Astrocyte (in vitro differentiated cells and primary cell): Measurements from ENCODE around the gene C9orf85. TPM values are rescaled to one million over a fixed set of nuclear protein-coding genes. Genes with fewer than 3 reads are reported as not detected.

Experiments
- DNase-seq: peaks from one replicate; pipeline ENCODE4 v3.0.0-alpha.2; 2010; ENCODE audit warnings: low read depth
- FAIRE-seq: peaks from 2 replicates; lab custom pipeline; 2011; peaks lifted over from hg19 to GRCh38; lab: Jason Lieb, UNC
- H2AFZ ChIP-seq: 2 replicates; pipeline ENCODE4 v1.6.0; 2012; ENCODE audit warnings: low read depth, low read length, inconsistent platforms
- H3K27ac ChIP-seq: 2 replicates; pipeline ENCODE4 v1.5.1; 2011; ENCODE audit warnings: low read depth, low read length, inconsistent platforms
- H3K27me3 ChIP-seq: 2 replicates; pipeline ENCODE4 v1.6.0; 2011; ENCODE audit warnings: low read length, inconsistent platforms; ENCODE audit not compliant: insufficient read depth
- H3K36me3 ChIP-seq: 2 replicates; pipeline ENCODE4 v1.5.1; 2011; ENCODE audit warnings: low read length, inconsistent platforms; ENCODE audit not compliant: insufficient read depth
- H3K4me1 ChIP-seq: 2 replicates; pipeline ENCODE4 v1.5.1; 2011; ENCODE audit warnings: low read length, inconsistent platforms; ENCODE audit not compliant: insufficient read depth
- H3K4me2 ChIP-seq: 2 replicates; pipeline ENCODE4 v1.6.0; 2012; ENCODE audit warnings: low read length, inconsistent platforms
- H3K4me3 ChIP-seq: 2 replicates; pipeline ENCODE4 v1.5.1; 2011; ENCODE audit warnings: low read depth, mild to moderate bottlenecking, low read length, inconsistent platforms; ENCODE audit not compliant: insufficient read depth
- H3K79me2 ChIP-seq: 2 replicates; pipeline ENCODE4 v1.6.0; 2012; ENCODE audit warnings: mild to moderate bottlenecking, low read length, inconsistent platforms; ENCODE audit not compliant: insufficient read depth
- H3K9ac ChIP-seq: 2 replicates; pipeline ENCODE4 v1.6.0; 2012; ENCODE audit warnings: mild to moderate bottlenecking, low read length, inconsistent platforms
- H3K9me3 ChIP-seq: 2 replicates; pipeline ENCODE4 v1.5.1; 2012; ENCODE audit warnings: low read depth, mild to moderate bottlenecking, low read length, inconsistent platforms; ENCODE audit not compliant: insufficient read depth
- H4K20me1 ChIP-seq: 2 replicates; pipeline ENCODE4 v1.6.0; 2012; ENCODE audit warnings: low read length, inconsistent platforms; ENCODE audit not compliant: insufficient read depth
- H3K27ac Mint-ChIP-seq: one replicate; pipeline ENCODE4 v1.8.0; 2021; ENCODE audit warnings: mild to moderate bottlenecking, mixed read lengths; ENCODE audit not compliant: unreplicated experiment
- H3K27me3 Mint-ChIP-seq: one replicate; pipeline ENCODE4 v1.8.0; 2021; ENCODE audit warnings: low read depth, mixed read lengths; ENCODE audit not compliant: unreplicated experiment
- H3K36me3 Mint-ChIP-seq: one replicate; pipeline ENCODE4 v1.8.0; 2021; ENCODE audit warnings: low read depth, mixed read lengths; ENCODE audit not compliant: unreplicated experiment
- H3K4me1 Mint-ChIP-seq: one replicate; pipeline ENCODE4 v1.8.0; 2021; ENCODE audit warnings: low read depth, mixed read lengths; ENCODE audit not compliant: unreplicated experiment
- H3K4me3 Mint-ChIP-seq: one replicate; pipeline ENCODE4 v1.8.0; 2021; ENCODE audit warnings: mild to moderate bottlenecking, moderate library complexity, mixed read lengths; ENCODE audit not compliant: unreplicated experiment
- H3K9me3 Mint-ChIP-seq: one replicate; pipeline ENCODE4 v1.8.0; 2021; ENCODE audit warnings: mild to moderate bottlenecking, mixed read lengths; ENCODE audit not compliant: unreplicated experiment
- EZH2 ChIP-seq: IDR thresholded peaks from 2 replicates; pipeline ENCODE4 v1.6.1; 2012; ENCODE audit warnings: mild to moderate bottlenecking, low read length, inconsistent platforms; ENCODE audit not compliant: insufficient read depth
- total RNA-seq: library from RNA; stranded (reverse); gene quantifications from 2 replicates; pipeline ENCODE4 v1.2.1, GENCODE V29; 2021
- TF ChIP-seq, protein P1 (sequence below): IDR thresholded peaks from 2 replicates; pipeline ENCODE4 v1.5.1; 2011; ENCODE audit warnings: low read depth, mild to moderate bottlenecking, inconsistent platforms, low read length, moderate library complexity; ENCODE audit not compliant: insufficient read depth

C9orf85 gene
- total RNA-seq, 1 donor from 2014 or later = 15.2 TPM

DNA sequence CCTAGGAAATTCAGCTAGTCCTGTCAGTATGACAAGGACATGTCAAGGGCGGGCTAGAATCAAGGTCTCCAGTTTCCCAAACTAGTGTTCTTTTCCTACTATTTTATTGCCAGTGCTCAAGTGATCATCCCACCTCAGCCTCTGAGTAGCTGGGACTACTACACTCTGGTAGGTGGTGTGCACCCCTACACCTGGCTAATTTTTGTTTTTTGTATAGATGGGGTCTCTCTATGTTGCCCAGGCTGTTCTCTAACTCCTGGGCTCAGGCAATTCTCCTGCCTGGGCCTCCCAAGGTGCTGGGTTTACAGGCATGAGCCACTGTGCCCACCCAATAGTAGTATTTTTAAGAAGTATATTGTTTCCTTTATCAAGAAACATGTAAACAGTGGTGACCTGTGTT lies 54.0 kb downstream of the C9orf85 start:
- Histone ChIP-seq H4K20me1 (no peaks in the 10 kb centered on the region), H3K36me3 (peaks cover 2% of the 10 kb centered on the region), H3K27me3 (no peaks in the 10 kb centered on the region), H3K4me2 (no peak overlapping the region), H2AFZ (no peak overlapping the region), H3K9ac (no peak overlapping the region), H3K4me3 (no peak overlapping the region), H3K9me3 (peaks cover 5% of the 10 kb centered on the region), H3K4me1 (no peaks in the 10 kb centered on the region), H3K27ac (no peak overlapping the region), H3K79me2 (no peaks in the 10 kb centered on the region)
- H3K36me3 Mint-ChIP-seq = peaks cover 17% of the 10 kb centered on the region
- H3K9me3 Mint-ChIP-seq = peaks cover 6% of the 10 kb centered on the region
- FAIRE-seq (no peak), DNase-seq (no peak)
- H3K27me3 Mint-ChIP-seq = no peaks in the 10 kb centered on the region
- H3K27ac Mint-ChIP-seq = peak overlapping the region; percentile 4
- H3K4me1 Mint-ChIP-seq = no peaks in the 10 kb centered on the region
- TF ChIP-seq EZH2 = no peak
- TF ChIP-seq, protein P1, sequence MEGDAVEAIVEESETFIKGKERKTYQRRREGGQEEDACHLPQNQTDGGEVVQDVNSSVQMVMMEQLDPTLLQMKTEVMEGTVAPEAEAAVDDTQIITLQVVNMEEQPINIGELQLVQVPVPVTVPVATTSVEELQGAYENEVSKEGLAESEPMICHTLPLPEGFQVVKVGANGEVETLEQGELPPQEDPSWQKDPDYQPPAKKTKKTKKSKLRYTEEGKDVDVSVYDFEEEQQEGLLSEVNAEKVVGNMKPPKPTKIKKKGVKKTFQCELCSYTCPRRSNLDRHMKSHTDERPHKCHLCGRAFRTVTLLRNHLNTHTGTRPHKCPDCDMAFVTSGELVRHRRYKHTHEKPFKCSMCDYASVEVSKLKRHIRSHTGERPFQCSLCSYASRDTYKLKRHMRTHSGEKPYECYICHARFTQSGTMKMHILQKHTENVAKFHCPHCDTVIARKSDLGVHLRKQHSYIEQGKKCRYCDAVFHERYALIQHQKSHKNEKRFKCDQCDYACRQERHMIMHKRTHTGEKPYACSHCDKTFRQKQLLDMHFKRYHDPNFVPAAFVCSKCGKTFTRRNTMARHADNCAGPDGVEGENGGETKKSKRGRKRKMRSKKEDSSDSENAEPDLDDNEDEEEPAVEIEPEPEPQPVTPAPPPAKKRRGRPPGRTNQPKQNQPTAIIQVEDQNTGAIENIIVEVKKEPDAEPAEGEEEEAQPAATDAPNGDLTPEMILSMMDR = no peak
- H3K4me3 Mint-ChIP-seq = no peak overlapping the region

GRCh38 chr9:71966601-71967000 lies 55.2 kb downstream of the C9orf85 start:
- peaks cover 2% of the 10 kb centered on the region for H3K36me3 ChIP-seq
- no peak overlapping the region for H3K4me3 Mint-ChIP-seq
- peaks cover 5% of the 10 kb centered on the region for H3K9me3 ChIP-seq
- H3K79me2 ChIP-seq = no peaks in the 10 kb centered on the region
- no peaks in the 10 kb centered on the region for H3K27me3 Mint-ChIP-seq
- H3K4me1 Mint-ChIP-seq = no peaks in the 10 kb centered on the region
- H3K4me1 ChIP-seq = no peaks in the 10 kb centered on the region
- no peak overlapping the region for H2AFZ ChIP-seq
- no peaks in the 10 kb centered on the region for H4K20me1 ChIP-seq
- no peak overlapping the region for H3K27ac Mint-ChIP-seq
- no peak overlapping the region for H3K4me2 ChIP-seq
- H3K27me3 ChIP-seq = no peaks in the 10 kb centered on the region
- no peak overlapping the region for H3K4me3 ChIP-seq
- H3K9me3 Mint-ChIP-seq = peaks cover 6% of the 10 kb centered on the region
- no peak for TF ChIP-seq EZH2
- TF ChIP-seq, protein P1 = no peak
- H3K9ac ChIP-seq = no peak overlapping the region
- FAIRE-seq (no peak), DNase-seq (no peak)
- peaks cover 17% of the 10 kb centered on the region for H3K36me3 Mint-ChIP-seq
- no peak overlapping the region for H3K27ac ChIP-seq

GRCh38 chr9:71968541-71969090 lies 57.2 kb downstream of the C9orf85 start:
- H4K20me1 ChIP-seq = no peaks in the 10 kb centered on the region
- H3K36me3 ChIP-seq = peaks cover 5% of the 10 kb centered on the region
- H3K4me2 ChIP-seq = no peak overlapping the region
- H2AFZ ChIP-seq = no peak overlapping the region
- no peak for DNase-seq
- no peak overlapping the region for H3K9ac ChIP-seq
- peaks cover 16% of the 10 kb centered on the region for H3K36me3 Mint-ChIP-seq
- H3K9me3 Mint-ChIP-seq = peaks cover 6% of the 10 kb centered on the region
- TF ChIP-seq, protein P1 = no peak
- no peak for TF ChIP-seq EZH2
- no peak overlapping the region for H3K27ac ChIP-seq
- H3K79me2 ChIP-seq = no peaks in the 10 kb centered on the region
- H3K4me3 Mint-ChIP-seq = no peak overlapping the region
- no peaks in the 10 kb centered on the region for H3K4me1 Mint-ChIP-seq
- H3K27ac Mint-ChIP-seq = no peak overlapping the region
- no peak for FAIRE-seq
- no peaks in the 10 kb centered on the region for H3K4me1 ChIP-seq
- no peak overlapping the region for H3K4me3 ChIP-seq
- no peaks in the 10 kb centered on the region for H3K27me3 Mint-ChIP-seq
- peaks cover 5% of the 10 kb centered on the region for H3K9me3 ChIP-seq
- H3K27me3 ChIP-seq = no peaks in the 10 kb centered on the region
